Body of pancreas (tissue), 4 donors: ENCODE data around the gene POU2AF1. TPM values are rescaled to one million over a fixed set of nuclear protein-coding genes. Genes with fewer than 3 reads are reported as not detected.

Source experiments
- ATAC-seq: fragments of 150-250 bp; one replicate; pipeline ENCODE4 v1.9.1; 2016
- DNase-seq, 4 donors: peaks; one replicate each; pipeline ENCODE4 v3.0.0-alpha.2; 2019
- H3K27ac ChIP-seq, 4 donors: fragments of 200-600 bp; sonication (generic); 1 replicate in 3 of 4; 2 replicates in 1 of 4; pipeline versions ENCODE4 v1.5.1 to v1.6.1; 2016 to 2019; ENCODE audit warnings: mild to moderate bottlenecking in 1 of 4, mixed read lengths in 1 of 4, moderate library complexity in 1 of 4
- H3K27me3 ChIP-seq, 2 donors: fragments of 200-600 bp; sonication (generic); one replicate each; pipeline ENCODE4 v1.6.0; 2016; ENCODE audit warnings: mild to moderate bottlenecking in 1 of 2
- H3K36me3 ChIP-seq, 2 donors: fragments of 200-600 bp; sonication (generic); replicated peaks in 1 of 2; 2 replicates each; pipeline ENCODE4 v1.5.1; 2016; ENCODE audit warnings: low read depth in 2 of 2; ENCODE audit not compliant: insufficient read depth in 1 of 2
- H3K4me1 ChIP-seq: fragments of 200-600 bp; sonication (generic); one replicate; pipeline ENCODE4 v1.6.0; 2016
- H3K4me3 ChIP-seq, 2 donors: fragments of 200-600 bp; sonication (generic); 1 replicate in 1 of 2; 2 replicates in 1 of 2; pipeline ENCODE4 v1.5.1; 2016 to 2019
- H3K9me3 ChIP-seq, 3 donors: fragments of 200-600 bp; sonication (generic); 1 replicate in 2 of 3; 2 replicates in 1 of 3; pipeline ENCODE4 v1.5.1; 2016
- CTCF ChIP-seq, 7 experiments: fragments of 450-650 bp in 4 of 7; fragments of 200-600 bp in 3 of 7; sonication (generic) in 3 of 7; IDR thresholded peaks; one replicate each; pipeline ENCODE4 v1.5.1; 2016 to 2019; ENCODE audit warnings: antibody characterized with exemption in 7 of 7
- POLR2A ChIP-seq, 3 donors: fragments of 450-650 bp; IDR thresholded peaks; one replicate each; pipeline ENCODE4 v1.6.1; 2016; ENCODE audit warnings: antibody characterized with exemption in 3 of 3, mild to moderate bottlenecking in 2 of 3
- WGBS, 2 donors: methylation state at CpG; one replicate each; pipeline ENCODE4 v1.1.5; 2017; 5-methylcytosine and 5-hydroxymethylcytosine counted together
- intact Hi-C: fragments of 100-400 bp; cut with DNase I; formaldehyde crosslinking; loops from one replicate; pipeline ENCODE4 v1.15.1; 2023
- total RNA-seq, 2 donors: library from RNA; depleted of rRNA; stranded (reverse); fragments of >200 nt; gene quantifications; one replicate each; pipeline ENCODE4 v1.1.0, GENCODE V29; 2016

POU2AF1 gene
- total RNA-seq, 2 donors from 2014 or later: 8.9 TPM; not detected in 1

GRCh38 chr11:111306321-111306720 lies 72.8 kb downstream of the POU2AF1 start:
- WGBS, 2 donors: 90 to 91% methylated on average over 5 of the region's 5 CpGs
- intact Hi-C loops: no loop called here
- Histone ChIP-seq H3K4me1 (peaks cover 43% of the 10 kb centered on the region), H3K27ac (no peak overlapping the region), H3K4me3 (no peak overlapping the region), H3K9me3 (no peaks in the 10 kb centered on the region), H3K36me3 (no peaks in the 10 kb centered on the region), H3K27me3 (no peaks in the 10 kb centered on the region)
- no peak for TF ChIP-seq CTCF (IDR thresholded peaks at IDR 0.05)
- ATAC-seq: no peak
- DNase-seq: no peak

GRCh38 chr11:111305876-111306275 lies 73.2 kb downstream of the POU2AF1 start:
- Histone ChIP-seq H3K36me3 (no peaks in the 10 kb centered on the region), H3K27ac (no peak overlapping the region), H3K27me3 (no peaks in the 10 kb centered on the region), H3K4me3 (no peak overlapping the region), H3K9me3 (no peaks in the 10 kb centered on the region), H3K4me1 (peaks cover 47% of the 10 kb centered on the region)
- ATAC-seq: no peak
- TF ChIP-seq CTCF (IDR thresholded peaks at IDR 0.05): no peak
- no peak for TF ChIP-seq POLR2A (IDR thresholded peaks at IDR 0.05)
- intact Hi-C loops: no loop called here
- 74 to 83% methylated on average over 4 of the region's 4 CpGs for WGBS, 2 donors
- no peak for DNase-seq

- WGBS, 2 donors: 73 to 78% methylated on average over 5 of the region's 5 CpGs
- no peak for DNase-seq
- TF ChIP-seq POLR2A (IDR thresholded peaks at IDR 0.05): no peak
- TF ChIP-seq CTCF (IDR thresholded peaks at IDR 0.05): no peak
- Histone ChIP-seq H3K4me1 (peaks cover 51% of the 10 kb centered on the region), H3K4me3 (no peak overlapping the region), H3K36me3 (no peaks in the 10 kb centered on the region), H3K27me3 (no peaks in the 10 kb centered on the region), H3K27ac (no peak overlapping the region), H3K9me3 (no peaks in the 10 kb centered on the region)
- intact Hi-C loops: no loop called here
- ATAC-seq: no peak
Measured at GRCh38 chr11:111305162-111305802, 73.8 kb downstream of the POU2AF1 start.

GRCh38 chr11:111303461-111303860 lies 75.6 kb downstream of the POU2AF1 start:
- Histone ChIP-seq H3K4me3 (no peak overlapping the region), H3K27ac (peak overlapping the region; percentile 50 to 93 (median 74)), H3K27me3 (no peaks in the 10 kb centered on the region), H3K36me3 (no peaks in the 10 kb centered on the region), H3K4me1 (peaks cover 59% of the 10 kb centered on the region), H3K9me3 (no peaks in the 10 kb centered on the region)
- intact Hi-C loops: no loop called here
- 5 to 10% methylated on average over 4 of the region's 4 CpGs for WGBS, 2 donors
- TF ChIP-seq CTCF (IDR thresholded peaks at IDR 0.05) (peak in 2 of 7 experiments; percentile 5 to 9), POLR2A (IDR thresholded peaks at IDR 0.05) (peak in 2 of 3 donors; percentile 23 to 36)
- ATAC-seq: peak; percentile 73
- peak; percentile 50 to 77 (median 58) for DNase-seq

GRCh38 chr11:111302298-111302697 lies 76.8 kb downstream of the POU2AF1 start:
- no peaks in the 10 kb centered on the region for H3K36me3 ChIP-seq
- TF ChIP-seq CTCF (IDR thresholded peaks at IDR 0.05) (no peak), POLR2A (IDR thresholded peaks at IDR 0.05) (no peak)
- no peaks in the 10 kb centered on the region for H3K9me3 ChIP-seq
- intact Hi-C loops: no loop called here
- H3K4me1 ChIP-seq: peaks cover 51% of the 10 kb centered on the region
- H3K4me3 ChIP-seq: no peak overlapping the region
- H3K27me3 ChIP-seq: no peaks in the 10 kb centered on the region
- H3K27ac ChIP-seq: peak overlapping the region; percentile 50 to 93 (median 74)
- DNase-seq: peak in 2 of 4 donors; percentile 40 to 46
- WGBS, 2 donors: 20 to 32% methylated on average over 3 of the region's 3 CpGs
- ATAC-seq: no peak
